GM19324 (cell line): ENCODE results near the gene PTPN11.
"Not testable (repeated sequence)": the region's sequence is repeated elsewhere in the genome, so short reads cannot be mapped to it uniquely, and the experiment has no call there.

Source experiments
- ATAC-seq: cut with Tn5 transposase; IDR thresholded peaks from one replicate; pipeline ENCODE4 v1.9.1; 2021; ENCODE audit warnings: mild to moderate bottlenecking, moderate library complexity; ENCODE audit not compliant: unreplicated experiment, low FRiP score

The PTPN11 gene

DNA sequence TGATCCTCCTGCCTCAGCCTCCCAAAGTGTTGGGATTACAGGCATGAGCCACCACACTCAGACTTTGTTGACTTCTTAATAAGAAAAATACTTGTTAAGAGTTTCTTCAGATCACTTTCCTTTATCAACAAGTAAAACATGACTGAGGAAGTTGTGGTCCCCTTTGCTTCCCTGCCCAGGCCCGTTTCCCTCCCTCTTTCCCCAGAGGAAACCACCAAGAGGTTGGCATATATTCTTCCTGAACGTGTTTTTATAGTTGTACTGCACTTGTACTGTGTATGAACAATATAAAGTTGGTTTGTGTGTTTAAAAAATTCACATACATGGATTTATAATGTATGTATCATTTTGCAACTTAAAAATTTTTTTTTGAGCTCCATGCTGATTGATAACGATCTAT lies 28.4 kb downstream of the PTPN11 start:
- no peak for ATAC-seq

DNA sequence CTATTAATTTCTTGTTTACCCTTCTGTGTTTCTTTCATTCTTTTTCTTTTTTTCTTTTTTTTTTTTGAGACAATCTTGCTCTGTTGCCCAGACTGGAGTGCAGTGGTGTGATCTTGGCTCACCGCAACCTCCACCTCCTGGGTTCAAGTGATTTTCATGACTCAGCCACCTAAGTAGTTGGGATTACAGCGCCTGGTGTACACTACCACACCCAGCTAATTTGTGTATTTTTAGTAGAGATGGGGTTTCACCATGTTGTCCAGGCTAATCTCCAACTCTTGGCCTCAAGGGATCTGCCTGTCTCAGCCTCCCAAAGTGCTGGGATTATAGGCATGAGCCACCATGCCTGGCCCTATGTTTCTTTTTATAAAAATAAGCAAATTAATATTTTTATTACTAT lies 29.4 kb downstream of the PTPN11 start:
- ATAC-seq, result not testable (repeated sequence)

DNA sequence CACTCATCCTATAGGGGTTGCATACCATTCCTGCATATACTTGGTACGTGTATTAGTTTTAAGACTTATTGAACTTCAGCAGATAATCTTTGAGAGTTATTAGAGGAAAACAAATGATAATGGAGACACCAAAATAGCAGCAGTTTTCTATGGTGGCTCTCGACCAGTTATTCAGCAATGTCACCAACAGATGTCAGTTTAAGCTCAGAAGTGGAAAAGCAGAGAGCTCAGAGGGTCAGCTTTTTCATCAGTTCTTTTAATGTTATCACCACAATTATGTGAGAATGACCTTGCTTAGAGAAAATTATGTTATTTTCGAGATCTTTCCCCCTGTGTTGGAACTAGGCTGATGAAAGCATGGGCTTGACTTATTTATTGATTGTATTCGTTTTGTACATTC lies 32.0 kb downstream of the PTPN11 start:
- no peak for ATAC-seq

DNA sequence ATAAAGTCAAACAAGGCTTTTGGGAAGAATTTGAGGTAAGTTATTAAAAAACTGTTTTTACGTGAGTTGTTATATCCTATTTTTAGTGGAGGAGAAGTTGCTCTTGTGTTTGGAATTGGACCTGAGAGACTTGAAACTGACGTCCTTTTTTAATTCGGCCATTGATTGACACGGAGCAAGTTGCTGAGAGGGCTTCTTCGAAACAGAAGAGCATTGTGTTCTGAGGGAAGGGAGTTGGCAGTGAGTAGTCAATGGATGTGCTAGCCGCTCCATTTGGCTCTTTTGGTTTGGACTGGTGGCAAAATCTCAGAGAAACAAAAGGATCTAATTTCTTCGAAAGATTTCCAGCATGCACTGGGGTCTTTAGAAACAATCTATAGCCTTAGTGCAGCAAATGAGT lies 37.3 kb downstream of the PTPN11 start:
- no peak for ATAC-seq

DNA sequence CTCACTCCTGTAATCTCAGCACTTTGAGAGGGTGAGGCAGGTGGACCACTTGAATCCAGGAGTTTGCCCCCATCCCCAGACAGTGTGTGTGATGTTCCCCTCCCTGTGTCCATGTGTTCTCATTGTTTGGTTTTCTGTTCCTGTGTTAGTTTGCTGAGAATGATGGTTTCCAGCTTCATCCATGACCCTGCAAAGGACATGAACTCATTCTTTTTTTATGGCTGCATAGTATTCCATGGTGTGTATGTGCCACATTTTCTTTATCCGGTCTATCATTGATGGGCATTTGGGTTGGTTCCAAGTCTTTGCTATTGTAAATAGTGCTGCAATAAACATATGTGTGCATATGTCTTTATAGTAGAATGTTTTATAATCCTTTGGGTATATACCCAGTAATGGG lies 38.4 kb downstream of the PTPN11 start:
- ATAC-seq, result not testable (repeated sequence)

DNA sequence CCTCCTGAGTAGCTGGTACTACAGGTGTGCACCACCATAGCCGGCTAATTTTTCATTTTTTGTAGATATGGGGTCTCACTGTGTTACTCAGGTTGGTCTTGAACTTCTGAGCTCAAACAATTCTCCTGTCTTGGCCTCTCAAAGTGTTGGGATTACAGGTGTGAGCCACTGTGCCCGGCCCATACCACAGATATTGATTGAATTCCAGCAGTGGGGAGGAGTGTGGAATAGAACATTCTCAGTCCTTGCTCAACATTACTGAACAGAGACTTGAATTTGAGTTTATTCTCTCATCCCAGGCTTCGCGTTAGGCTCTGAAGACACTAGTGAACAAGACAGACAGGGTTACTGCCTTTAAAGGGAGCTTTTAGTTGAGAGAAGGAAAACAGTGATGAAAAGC lies 39.6 kb downstream of the PTPN11 start:
- ATAC-seq, result no peak

DNA sequence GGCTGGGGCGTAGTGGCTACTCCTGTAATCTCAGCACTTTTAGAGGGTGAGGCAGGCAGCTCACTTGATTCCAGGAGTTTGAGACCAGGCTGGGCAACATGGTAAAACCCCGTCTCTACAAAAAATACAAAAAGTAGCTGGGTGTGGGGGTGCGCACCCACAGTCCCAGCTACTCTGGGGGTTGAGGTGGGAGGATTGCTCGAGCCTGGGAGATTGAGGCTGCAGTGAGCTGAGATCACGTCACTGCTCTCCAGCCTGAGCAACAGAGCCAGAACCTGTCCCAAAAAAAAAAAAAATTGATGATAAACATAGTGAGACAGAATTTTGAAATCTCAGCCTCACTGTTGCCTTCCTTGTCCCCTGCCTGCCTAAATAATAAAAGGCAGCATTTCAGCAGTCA lies 40.0 kb downstream of the PTPN11 start:
- ATAC-seq, result no peak

DNA sequence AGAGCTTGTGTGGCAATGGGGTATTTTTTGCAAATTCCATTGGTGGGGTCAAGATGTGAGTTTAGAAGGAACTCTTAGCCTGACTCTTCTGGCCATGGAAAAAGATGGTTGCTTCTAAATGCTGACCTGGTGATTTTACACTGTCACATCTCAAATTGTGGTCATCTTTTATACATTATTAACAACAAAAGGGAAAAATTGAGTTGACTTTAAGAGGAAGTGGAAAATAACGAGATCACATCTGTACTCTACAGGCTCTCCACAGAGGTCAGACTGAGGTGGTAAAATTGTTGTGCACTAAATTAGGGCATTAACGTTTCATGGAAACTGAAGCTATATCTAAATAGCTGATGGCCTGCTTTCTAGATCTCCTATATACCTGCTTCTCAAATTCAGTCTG lies 44.7 kb downstream of the PTPN11 start:
- ATAC-seq, result no peak

DNA sequence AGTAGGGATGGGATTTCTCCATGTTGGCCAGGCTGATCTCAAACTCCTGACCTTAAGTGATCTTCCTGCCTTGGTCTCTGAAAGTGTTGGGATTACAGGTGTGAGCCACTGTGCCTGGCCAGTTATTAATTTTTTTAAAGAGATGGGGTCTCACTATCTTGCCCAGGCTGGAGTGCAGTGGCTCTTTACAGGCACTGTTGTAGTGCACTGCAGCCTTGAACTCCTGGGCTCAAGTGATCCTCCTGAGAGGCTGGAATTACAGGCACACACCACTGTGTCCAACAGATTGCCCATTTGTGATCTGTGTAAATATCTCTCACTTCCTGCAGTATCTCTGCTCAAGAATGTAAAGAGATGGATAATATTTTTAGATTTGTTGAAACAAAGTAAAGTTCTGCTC lies 45.9 kb downstream of the PTPN11 start:
- no peak for ATAC-seq

DNA sequence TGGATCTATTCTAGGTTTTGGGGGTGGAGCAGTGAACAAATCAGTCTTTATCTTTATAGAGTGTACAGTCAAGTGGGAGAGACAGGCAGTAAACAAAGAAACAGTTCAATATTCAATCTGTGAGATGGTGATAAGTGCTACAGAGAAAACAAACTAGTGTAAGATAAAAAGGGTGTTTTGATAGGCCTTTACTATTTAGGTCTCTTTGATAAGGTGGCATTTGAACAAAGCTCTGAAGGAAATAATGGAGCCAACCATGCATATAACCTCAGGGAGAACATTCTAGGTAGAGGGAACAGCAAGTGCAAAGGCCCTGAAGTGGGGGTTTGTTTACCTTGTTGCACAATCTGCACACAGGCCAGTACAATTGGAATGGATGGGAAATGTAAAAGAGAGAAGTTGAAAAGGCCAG lies 47.3 kb downstream of the PTPN11 start:
- no peak for ATAC-seq

DNA sequence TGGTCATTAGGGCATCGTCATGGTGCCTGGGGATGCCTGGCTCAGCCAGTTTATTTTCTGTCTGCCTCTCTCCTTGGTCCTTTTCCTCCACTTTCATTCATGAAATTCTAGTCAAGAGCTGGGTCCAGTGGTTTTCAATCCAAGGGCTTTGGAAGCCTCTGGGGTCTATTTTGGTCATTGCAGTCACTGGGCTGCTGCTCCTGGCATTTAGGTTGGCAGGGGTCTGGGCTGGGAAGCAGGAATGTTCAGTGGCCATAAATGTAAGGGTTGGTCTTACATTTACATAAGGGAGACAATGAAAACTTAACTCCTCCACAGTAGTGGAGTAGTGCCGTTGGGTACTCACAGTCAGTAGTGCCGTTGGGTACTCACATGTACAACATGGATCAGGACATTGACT lies 48.1 kb downstream of the PTPN11 start:
- no peak for ATAC-seq

DNA sequence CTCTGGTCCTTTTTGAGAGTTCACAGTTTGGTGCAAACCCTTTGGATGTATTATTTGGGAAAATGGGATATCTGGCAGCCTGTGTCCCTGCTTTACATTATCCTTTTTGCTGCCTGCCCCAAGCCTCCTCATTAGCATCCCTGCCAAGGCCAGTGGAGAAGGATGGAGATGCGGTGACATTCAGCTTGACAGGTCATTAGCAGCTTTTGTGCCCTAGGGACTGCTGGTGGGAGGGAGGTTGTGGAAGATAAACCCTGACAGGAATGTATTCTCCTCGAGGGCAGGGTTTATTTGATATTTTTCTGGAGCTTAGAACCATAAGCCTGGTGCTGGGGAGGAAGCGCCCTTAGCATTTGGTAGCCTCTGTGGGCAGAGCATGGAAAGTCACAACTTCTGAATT lies 49.3 kb downstream of the PTPN11 start:
- no peak for ATAC-seq

DNA sequence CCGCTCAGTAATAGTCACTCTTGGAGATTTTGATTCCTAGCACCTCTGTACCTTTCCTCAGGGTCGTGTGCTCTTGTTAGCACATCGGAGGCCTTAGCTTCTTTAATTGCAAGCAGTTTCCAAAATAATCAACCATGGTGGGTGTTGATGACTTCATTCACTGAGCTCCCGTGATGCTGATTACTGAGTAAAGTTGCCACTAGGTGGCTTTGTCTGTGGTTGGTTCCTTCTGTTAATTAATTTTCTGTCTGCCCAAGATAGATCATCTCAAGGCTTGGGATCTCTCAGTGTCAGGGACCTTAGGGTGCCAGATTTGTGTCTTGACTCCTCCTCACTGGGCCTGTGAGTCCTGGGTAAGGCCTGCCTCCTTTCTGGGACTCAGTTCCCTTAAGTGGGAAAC lies 54.3 kb downstream of the PTPN11 start:
- no peak for ATAC-seq

DNA sequence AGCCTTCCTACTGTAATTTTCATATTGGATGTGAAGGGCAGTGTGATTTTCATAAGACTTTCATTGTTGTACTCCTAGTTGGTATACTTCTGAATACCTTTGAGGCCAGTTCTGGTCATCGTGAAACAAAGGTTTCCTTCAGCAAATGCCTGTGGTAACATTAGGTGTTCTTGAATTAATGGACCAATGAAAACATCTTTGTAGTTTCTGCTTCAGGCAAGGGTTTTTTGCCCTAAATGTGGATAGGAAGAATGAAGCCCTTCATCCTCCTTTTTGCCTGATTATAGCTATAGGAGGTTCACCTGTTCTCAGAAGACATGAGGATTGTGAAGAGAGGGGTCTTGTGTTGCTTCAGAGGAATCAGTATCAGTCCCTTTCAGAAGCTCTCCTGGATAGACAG lies 60.7 kb downstream of the PTPN11 start:
- ATAC-seq, result no peak

DNA sequence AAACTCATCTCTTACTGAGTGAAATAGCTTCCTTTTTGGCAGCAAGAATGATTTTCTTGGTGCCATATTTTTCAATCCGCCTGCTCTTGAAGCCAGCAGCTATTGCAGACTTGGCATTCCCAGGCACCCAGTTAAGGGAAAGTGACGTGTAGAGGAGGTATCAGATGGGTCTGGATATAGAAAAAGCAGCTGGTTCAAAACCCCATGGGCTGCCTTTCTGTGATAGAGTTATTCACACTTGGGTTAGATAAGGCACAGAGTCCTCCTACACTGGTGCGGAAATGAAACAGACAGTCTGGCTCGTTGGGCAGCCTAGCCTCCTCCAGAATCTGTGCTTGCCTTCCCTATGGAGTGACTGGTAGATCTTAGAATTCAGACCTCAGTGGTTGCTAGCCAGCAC lies 62.2 kb downstream of the PTPN11 start:
- no peak for ATAC-seq

DNA sequence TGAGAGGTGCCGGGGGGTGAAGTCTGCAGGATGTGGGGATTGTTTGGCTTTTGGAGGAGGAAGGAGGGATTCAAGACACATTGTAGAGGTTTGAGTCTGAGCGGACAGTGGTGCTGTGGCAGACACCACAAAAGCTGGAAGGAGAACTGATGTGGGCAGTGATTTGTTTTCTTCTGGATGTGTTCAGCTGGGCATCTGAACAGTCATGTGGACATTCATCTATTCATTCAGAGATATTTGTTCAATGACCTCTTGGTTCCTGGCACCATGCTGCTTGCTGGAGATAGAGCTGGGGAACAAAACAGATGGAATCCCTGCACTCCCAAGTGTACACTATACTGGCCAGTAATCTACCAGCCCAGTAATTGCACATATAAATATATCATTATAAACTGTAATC lies 64.0 kb downstream of the PTPN11 start:
- no peak for ATAC-seq

DNA sequence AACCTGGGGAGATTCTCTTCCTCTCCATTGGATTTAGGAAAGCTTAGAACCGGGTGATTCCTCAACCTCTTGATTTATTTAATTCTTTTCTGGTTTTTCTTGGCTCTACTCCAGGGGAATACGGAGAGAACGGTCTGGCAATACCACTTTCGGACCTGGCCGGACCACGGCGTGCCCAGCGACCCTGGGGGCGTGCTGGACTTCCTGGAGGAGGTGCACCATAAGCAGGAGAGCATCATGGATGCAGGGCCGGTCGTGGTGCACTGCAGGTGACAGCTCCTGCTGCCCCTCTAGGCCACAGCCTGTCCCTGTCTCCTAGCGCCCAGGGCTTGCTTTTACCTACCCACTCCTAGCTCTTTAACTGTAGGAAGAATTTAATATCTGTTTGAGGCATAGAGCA lies 67.6 kb downstream of the PTPN11 start:
- ATAC-seq, result no peak

DNA sequence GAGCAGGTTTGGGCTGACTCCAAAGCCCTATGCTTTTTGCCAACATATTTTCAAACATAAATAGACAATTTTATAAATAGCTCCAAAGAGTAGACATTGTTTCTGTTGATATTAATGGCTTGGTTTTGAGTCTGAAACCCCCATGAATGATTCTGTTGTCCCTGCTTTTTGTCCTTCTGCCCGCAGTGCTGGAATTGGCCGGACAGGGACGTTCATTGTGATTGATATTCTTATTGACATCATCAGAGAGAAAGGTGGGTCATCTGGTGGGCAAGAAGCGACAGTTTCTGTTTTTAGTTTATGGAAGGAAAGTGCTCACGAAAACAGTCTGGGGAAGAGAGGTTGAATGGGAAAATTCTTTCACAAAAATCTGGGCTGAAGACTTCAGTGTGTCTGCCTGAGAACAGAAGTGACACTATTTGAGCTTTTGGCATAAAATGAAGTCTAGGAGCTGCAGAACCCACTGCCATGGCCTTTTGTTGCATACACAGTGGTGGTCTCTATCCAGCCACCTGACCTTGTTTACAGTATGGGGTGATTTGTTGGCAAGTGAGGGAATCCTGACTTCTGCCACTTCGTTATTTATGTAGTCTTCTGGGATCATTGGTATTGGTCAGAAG lies 69.6 kb downstream of the PTPN11 start:
- no peak for ATAC-seq

DNA sequence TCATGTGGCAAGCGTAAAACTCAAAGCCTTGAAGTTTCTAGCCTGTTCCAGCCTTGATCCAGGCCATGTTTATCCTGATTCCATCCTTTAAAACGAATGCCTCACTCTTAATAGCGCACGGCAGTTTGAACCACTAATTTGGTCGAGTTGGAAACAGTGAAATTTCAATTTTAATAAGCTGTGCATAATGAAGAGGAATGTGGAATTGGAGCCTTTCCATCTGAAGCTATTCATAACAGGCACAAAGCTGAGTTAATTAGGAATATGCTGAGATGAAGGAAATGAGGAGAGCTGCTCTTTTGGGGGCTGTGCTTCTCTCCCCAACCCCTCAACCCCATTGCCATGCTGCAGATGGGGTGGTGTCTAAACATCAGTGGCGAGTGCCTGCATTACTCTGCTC lies 70.7 kb downstream of the PTPN11 start:
- ATAC-seq, result no peak

DNA sequence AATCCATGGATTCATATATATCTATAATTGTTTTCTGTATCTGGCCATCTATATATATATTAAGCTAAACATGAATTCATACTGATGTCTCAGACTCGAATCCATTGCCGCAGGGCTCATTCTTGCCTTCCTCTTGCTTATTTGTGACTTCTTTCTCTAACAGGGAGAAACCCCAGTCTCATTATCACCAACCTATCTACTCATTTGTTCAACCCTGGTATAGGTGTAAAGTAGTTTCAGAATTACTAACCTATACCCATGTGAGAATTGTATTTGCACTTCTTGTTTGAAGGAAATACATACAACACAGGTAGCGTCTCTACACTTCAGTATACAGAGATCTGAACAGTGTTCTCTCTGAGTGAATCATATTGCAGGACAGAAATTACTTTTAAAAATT lies 77.7 kb downstream of the PTPN11 start:
- no peak for ATAC-seq

DNA sequence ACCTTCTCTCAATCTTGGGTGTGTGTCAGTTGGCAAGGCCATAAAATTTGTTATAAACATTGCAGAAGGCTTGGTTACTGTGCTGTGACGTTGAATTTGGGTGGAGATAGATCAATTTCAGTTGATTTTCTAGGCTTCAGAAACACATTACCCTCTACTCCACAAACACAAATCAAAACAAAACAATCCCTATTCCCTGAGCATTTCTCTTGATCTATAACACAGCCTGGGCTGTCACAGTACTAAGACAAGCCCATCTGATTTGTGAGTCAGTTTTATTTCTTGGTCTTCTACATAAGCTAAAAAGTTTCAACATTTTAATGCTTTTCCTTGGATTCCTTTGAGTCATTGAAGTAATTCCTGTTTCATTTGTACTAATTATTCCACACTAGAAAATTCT lies 79.8 kb downstream of the PTPN11 start:
- no peak for ATAC-seq

DNA sequence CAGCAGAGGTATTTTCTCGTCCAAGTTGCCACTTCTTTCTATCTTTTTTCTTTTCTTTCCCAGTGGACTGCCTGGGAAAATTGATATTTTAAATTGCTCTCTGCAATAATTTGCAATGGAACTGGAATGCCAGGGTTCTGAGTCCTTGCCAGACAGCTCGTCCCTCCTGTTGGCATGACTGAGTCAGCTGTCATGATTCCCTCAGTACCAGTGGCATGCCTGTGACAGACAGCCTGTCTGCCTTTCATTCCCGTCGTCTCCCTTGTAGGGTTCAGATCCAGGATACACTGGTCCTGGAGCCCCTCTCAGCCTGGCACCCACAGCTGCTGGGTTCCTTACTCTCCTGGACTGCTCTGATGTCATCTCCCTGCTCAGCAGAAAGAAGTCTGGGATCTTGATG lies 84.8 kb downstream of the PTPN11 start:
- ATAC-seq, result no peak

DNA sequence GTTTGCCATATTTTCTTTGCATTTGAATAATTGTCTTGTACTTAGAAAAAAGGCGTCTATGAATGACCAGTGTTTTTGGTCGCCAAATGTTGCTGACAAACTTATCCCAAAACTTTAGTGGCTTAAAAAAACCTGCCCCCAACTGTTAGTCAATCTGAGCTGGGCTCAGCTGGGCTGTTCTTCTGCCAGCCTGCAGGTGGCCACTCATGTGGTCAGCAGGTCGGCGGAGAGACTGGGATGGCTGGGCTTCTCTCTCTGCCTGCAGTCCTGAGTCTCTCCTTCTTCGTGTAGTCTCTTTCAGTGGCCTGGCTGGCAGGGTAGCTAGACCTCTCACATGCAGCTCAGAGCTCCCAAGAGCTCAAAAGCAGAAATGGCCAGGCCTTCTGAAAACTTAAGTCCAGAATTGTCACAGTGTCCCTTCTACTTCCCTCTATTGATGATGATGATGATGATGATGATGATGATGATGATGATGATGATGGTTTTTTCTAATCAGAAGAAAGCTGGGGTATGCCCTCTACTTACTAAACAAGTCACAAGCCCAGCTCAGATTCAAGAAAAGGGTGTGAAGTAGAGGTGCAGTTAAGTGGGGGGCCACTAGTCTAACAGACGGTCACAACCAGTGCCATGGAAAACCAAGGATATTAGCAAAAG lies 87.9 kb downstream of the PTPN11 start:
- ATAC-seq, result no peak
